ENCODE results near the gene SLC4A1.

SLC4A1 gene

GRCh38 chr17:44216694-44217093 is 51.2 kb downstream of the SLC4A1 start:
- H3K4me3 ChIP-seq (ENCODE audit: low read length): no peak overlapping the region
- TF ChIP-seq, protein P1, sequence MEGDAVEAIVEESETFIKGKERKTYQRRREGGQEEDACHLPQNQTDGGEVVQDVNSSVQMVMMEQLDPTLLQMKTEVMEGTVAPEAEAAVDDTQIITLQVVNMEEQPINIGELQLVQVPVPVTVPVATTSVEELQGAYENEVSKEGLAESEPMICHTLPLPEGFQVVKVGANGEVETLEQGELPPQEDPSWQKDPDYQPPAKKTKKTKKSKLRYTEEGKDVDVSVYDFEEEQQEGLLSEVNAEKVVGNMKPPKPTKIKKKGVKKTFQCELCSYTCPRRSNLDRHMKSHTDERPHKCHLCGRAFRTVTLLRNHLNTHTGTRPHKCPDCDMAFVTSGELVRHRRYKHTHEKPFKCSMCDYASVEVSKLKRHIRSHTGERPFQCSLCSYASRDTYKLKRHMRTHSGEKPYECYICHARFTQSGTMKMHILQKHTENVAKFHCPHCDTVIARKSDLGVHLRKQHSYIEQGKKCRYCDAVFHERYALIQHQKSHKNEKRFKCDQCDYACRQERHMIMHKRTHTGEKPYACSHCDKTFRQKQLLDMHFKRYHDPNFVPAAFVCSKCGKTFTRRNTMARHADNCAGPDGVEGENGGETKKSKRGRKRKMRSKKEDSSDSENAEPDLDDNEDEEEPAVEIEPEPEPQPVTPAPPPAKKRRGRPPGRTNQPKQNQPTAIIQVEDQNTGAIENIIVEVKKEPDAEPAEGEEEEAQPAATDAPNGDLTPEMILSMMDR (conservative IDR thresholded peaks at IDR 0.05; ENCODE audit: low read depth, low read length): no peak
- DNase-seq (ENCODE audit: low read depth): no peak

- TF ChIP-seq, protein P1 (conservative IDR thresholded peaks at IDR 0.05; ENCODE audit: low read depth, low read length): no peak
- DNase-seq (ENCODE audit: low read depth): no peak
- no peak overlapping the region for H3K4me3 ChIP-seq (ENCODE audit: low read length)
Observed at GRCh38 chr17:44216173-44216572, 51.8 kb downstream of the SLC4A1 start.

- TF ChIP-seq, protein P1 (conservative IDR thresholded peaks at IDR 0.05; ENCODE audit: low read depth, low read length): no peak
- no peak for DNase-seq (ENCODE audit: low read depth)
- no peak overlapping the region for H3K4me3 ChIP-seq (ENCODE audit: low read length)
Observed at GRCh38 chr17:44214896-44215295, 53.0 kb downstream of the SLC4A1 start.

DNA sequence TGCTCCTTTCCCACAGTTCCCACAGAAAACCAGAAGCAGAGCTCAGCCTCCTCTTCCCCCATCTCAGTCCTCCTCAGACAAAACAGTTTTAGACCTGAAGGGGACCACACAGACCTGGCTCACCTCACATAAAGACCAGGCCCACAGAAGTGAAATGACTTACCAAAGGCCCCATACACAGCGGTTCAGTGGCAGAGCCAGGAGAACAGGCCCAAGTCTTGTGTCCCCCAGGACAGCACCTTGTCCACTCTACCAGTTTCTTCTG is 53.8 kb downstream of the SLC4A1 start:
- no peak for DNase-seq (ENCODE audit: low read depth)
- TF ChIP-seq, protein P1 (conservative IDR thresholded peaks at IDR 0.05; ENCODE audit: low read depth, low read length): no peak
- H3K4me3 ChIP-seq (ENCODE audit: low read length): no peak overlapping the region

- no peak overlapping the region for H3K4me3 ChIP-seq (ENCODE audit: low read length)
- TF ChIP-seq, protein P1 (conservative IDR thresholded peaks at IDR 0.05; ENCODE audit: low read depth, low read length): no peak
- no peak for DNase-seq (ENCODE audit: low read depth)
Observed at GRCh38 chr17:44213403-44214229, 54.3 kb downstream of the SLC4A1 start.

- no peak for DNase-seq (ENCODE audit: low read depth)
- TF ChIP-seq, protein P1 (conservative IDR thresholded peaks at IDR 0.05; ENCODE audit: low read depth, low read length): no peak
- H3K4me3 ChIP-seq (ENCODE audit: low read length): no peak overlapping the region
Observed at GRCh38 chr17:44212507-44213402, 55.2 kb downstream of the SLC4A1 start.
